Cardiac septum (tissue), 1 donor: ENCODE results near the gene SND1. TPM values are rescaled to one million over a fixed set of nuclear protein-coding genes. Genes with fewer than 3 reads are reported as not detected.

Source experiments
- DNase-seq: peaks from one replicate; pipeline ENCODE4 v3.0.0-alpha.2; 2020; ENCODE audit warnings: low spot score
- intact Hi-C: fragments of 100-400 bp; cut with DNase I; formaldehyde crosslinking; loops from one replicate; pipeline ENCODE4 v1.14.0; 2022
- total RNA-seq: library from RNA; stranded (reverse); fragmentation: NEBNext Ultra II Directional; extraction: Animal tissue kit (Norgen Biotek cat#: 25700); gene quantifications from one replicate; pipeline ENCODE4 v1.2.1, GENCODE V29; 2021
- donor health status: DM: no; HTN: no; CAD: no.

SND1 gene
- total RNA-seq, 1 donor from 2014 or later, result 66.7 TPM

DNA sequence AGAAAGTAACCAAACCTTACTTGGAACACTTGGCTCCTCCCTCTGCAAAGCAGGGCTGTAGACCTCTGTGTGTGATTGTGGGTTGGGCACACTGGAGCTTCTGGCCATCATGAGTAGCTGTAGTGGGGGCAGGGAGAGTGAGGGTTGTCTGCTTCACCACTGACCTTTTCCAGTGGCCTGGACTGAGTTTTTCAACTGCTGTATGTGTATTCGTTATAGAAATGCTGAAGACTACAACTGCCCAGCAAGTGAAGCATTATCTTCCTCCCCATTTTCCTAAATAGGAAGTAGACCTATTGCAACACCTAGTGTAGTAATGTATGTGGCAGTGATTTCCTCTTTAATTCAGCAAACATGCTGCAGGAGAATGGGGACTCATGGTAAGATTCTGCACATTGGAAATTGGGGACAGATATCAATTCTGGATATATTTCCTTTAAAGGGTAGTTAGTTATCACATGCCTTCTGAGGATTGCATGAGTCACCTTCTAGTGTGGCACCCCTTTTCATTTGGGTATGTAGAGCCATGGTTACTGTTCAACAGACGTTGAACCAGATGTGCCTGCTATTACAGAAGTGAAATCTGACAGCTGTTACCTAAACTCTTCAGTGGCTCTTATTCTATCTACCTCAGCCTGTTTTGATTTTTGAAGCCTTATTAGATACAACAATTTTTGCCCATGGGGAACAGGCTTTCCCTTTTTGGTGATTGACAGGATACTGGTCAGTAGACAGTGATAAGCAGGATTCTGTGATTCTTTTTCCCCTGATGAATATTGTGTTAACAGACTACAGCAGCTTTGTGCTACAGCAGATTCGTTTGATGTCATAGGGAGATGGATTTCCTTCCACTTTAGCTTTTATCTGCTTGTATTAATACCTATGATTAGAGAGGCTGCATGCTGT lies 130.9 kb downstream of the SND1 start:
- no peak for DNase-seq
- intact Hi-C loops, result no loop called here

- DNase-seq, result no peak
- intact Hi-C loops, result no loop called here
Measured at GRCh38 chr7:127786184-127786583, 134.2 kb downstream of the SND1 start.

DNA sequence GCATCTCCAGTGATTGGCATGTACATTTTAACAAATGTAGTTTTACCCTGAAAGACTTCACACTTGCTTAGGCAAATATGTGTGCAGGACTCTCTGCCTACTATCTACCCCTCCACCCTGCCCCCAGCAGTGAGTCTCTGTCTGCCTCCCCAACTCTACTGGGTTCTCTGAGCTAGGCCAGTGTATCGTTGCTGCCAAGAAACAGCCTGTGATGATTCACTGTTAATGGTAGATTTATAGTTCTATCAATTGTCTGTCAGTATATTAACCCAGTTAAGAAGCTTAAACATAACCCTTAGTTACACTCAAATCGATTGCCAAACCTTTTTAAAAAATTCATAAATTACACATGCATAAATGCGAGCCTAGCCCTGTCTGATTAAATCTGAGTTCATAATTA lies 137.0 kb downstream of the SND1 start:
- intact Hi-C loops, result no loop called here
- DNase-seq, result no peak

GRCh38 chr7:127791446-127792189 lies 139.6 kb downstream of the SND1 start:
- intact Hi-C loops, result no loop called here
- DNase-seq, result no peak

DNA sequence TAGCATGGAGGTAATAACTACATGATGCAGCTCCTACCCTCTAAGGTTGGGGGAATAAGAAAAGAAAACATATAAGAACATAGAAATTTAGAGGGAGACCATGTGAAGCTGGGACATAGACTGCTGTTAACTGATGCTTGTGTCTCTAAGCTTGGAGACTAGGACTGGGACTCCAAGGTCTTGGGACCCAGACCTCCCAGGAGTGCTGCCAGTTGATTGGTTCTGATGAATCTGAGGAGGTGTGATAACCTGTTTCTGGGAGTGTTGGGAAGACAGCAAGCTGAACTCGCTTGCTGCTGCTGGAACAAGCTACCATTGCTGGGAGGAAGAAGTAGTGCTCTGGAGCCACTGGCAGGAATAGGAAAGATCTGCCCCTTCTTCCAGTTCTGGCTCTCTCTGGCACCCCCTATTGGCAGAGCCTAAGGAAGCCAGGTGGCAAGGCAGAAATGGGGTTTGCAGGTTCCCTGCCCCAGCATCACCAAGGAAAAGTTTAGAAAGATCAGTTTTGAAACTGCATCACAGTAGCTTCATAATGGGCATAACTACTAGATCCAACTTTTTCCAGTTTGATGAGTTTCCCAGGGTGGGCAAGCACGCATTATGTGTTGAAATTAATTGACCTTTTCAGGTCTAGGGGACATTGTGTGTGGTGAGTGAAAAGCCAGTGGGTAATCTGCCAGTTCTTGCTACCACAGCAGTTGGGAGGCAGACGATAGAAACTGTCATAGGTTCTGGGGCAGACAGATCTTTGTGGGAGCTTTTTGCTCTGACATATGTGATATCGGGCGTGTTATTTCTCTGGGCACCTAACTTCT lies 140.7 kb downstream of the SND1 start:
- no peak for DNase-seq
- intact Hi-C loops, result no loop called here

- DNase-seq, result no peak
- intact Hi-C loops, result no loop called here
Measured at GRCh38 chr7:127793582-127793981, 141.6 kb downstream of the SND1 start.

DNA sequence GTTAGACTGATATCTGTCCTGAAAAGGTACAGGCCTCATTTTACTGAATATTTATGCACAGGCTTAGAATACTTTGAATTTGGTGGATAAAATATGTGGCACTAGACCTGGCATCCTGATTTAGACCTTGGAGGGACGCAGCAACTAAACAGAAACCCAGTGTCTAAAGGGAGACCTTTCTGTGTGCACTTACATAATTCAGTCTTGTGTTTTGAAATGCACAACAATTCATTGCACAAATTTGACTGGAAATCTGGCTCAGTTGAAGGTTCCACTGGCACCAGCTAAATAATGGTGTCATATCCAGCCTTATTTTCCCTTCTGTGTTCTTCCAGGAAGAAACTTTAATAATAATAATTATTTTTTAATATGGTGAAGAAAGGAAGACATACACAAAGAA lies 142.1 kb downstream of the SND1 start:
- DNase-seq, result no peak
- intact Hi-C loops, result no loop called here

GRCh38 chr7:127794551-127794950 lies 142.6 kb downstream of the SND1 start:
- intact Hi-C loops, result no loop called here
- no peak for DNase-seq

- DNase-seq, result no peak
Measured at GRCh38 chr7:127798023-127798422, 146.0 kb downstream of the SND1 start.

DNA sequence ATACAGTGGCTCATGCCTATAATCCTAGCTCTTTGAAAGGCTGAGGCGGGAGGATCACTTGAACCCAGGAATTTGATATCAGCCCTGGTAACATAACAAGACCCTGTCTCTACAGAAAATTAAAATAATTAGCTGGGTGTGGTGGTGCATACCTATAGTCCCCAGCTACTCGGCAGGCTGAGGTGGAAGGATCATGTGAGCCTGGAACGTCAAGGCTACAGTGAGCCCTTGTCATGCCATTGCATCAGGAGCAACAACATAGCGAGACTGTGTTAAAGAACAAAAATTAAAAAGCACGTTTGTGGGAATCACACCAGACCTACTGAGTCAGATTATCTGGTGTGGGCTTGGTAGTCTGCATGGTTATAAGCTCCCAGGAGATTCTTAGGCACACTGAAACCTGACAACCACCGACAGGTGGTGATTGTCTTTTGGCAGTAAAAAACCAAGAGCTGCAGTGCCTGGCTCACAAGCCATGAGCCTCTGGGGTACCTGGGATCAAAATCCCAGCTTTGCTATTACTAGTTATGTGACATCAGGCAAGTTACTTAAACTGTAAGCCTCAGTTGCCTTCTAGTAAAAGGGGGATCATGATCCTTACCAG lies 146.9 kb downstream of the SND1 start:
- intact Hi-C loops, result no loop called here
- DNase-seq, result no peak

More at GRCh38 chr7:127798023-127798422, 146.0 kb downstream of the SND1 start:
- intact Hi-C loops, result no loop called here

DNA sequence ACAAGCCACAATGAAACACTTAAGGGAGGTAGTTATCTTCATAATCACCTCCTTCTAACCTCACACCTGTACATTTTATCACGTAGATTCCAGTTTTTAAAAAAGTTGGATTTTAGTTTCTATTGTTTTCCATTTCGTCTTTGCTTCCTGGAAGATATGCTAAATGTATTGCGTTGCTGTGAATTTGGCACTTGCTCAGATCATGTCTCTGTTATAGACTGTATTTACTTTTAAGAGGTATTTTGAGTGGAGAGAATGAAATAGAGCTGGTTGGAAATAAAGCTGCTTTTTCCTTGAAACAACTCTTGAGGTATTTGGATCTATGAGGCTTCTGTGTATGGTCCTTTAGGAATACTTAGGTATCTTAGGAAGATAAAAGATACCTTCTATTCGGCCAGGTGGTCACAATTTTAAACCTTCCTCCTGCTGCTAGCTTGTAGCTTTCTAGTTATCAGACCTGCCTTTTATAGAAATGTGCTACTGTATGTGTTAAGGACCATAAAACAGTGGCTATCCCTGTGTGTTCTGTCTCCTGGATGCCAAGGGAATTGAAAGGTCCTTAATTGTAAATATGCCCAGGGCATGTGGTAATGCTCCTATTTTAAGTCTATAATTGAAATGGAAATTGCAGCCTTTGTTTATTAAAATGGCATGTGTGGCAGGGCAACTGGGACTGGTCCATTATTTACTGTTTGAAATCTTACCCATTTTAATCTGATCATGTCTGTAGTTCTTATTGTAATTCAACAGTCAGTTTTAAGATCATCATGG lies 147.7 kb downstream of the SND1 start:
- DNase-seq, result no peak
- intact Hi-C loops, result no loop called here

- DNase-seq, result no peak
- intact Hi-C loops, result no loop called here
Measured at GRCh38 chr7:127802845-127803244, 150.9 kb downstream of the SND1 start.

DNA sequence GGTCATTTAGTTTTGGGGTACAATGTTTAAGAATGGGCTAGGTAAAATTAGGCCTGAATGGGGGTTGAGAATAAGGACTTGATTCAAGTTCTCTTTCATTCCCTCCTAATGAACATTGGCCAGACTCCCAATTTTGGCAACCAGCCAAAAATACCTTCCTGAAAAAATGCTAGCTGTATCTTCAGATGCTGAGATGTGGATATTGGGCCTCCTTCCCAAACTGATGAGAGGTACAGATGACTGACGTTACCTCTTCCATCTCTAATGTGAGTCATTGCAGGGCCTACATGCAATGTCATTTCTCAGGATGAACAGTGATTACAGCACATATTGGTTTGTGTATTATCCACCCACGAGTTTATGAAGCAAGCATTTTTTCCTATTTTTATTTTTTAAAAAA lies 151.6 kb downstream of the SND1 start:
- intact Hi-C loops, result no loop called here
- DNase-seq, result no peak

DNA sequence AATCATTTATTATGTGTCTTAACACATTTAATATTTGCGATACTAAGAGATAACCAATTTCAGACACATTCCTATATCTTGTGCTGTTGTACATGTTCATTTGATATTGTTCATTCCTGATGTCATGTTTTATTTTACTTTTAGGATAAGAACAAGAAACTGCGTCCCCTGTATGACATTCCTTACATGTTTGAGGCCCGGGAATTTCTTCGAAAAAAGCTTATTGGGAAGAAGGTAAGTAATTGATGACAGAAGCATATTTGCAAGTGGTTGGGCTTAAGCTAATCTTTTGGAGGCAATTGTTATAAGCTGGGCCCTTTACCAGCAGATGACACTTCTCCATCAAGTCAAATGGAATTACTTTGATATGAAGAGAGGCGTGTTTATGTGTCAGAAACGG lies 155.3 kb downstream of the SND1 start:
- intact Hi-C loops, result no loop called here
- DNase-seq, result no peak

GRCh38 chr7:127807829-127808228 lies 155.8 kb downstream of the SND1 start:
- DNase-seq, result no peak
- intact Hi-C loops, result no loop called here

GRCh38 chr7:127809261-127809702 lies 157.3 kb downstream of the SND1 start:
- intact Hi-C loops, result no loop called here
- no peak for DNase-seq

DNA sequence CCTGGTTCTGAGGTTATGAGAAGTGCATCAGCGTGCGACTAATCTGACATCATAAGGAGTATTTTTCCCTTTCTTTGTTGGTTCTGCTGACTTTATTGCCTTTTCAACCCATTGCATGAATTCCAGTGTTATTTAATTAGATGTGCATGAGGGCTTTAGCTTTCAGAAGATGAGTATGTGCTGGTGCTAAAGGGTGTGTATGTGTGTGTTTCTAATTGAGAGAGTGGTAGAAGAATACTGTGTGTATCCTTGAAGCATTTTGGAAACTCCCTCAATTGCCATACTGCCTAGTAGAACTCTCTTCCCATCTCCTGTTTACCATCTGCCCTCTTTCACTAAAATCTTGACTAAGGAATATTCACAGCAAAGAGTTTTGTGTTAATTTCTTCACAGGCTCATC lies 158.1 kb downstream of the SND1 start:
- intact Hi-C loops, result no loop called here
- no peak for DNase-seq

- no peak for DNase-seq
- intact Hi-C loops, result no loop called here
Measured at GRCh38 chr7:127810696-127811660, 159.0 kb downstream of the SND1 start.
